Epithelial cell of umbilical artery (primary cell): Measurements from ENCODE around the gene GET3. TPM values are rescaled to one million over a fixed set of nuclear protein-coding genes. Genes with fewer than 3 reads are reported as not detected.

Source experiments
- total RNA-seq: library from RNA; depleted of rRNA; stranded (reverse); fragments of >200 nt; gene quantifications from 2 replicates; pipeline ENCODE4 v1.2.3, GENCODE V29; 2014

GET3 gene
- total RNA-seq = 89.0 and 108 TPM in 2 replicates

DNA sequence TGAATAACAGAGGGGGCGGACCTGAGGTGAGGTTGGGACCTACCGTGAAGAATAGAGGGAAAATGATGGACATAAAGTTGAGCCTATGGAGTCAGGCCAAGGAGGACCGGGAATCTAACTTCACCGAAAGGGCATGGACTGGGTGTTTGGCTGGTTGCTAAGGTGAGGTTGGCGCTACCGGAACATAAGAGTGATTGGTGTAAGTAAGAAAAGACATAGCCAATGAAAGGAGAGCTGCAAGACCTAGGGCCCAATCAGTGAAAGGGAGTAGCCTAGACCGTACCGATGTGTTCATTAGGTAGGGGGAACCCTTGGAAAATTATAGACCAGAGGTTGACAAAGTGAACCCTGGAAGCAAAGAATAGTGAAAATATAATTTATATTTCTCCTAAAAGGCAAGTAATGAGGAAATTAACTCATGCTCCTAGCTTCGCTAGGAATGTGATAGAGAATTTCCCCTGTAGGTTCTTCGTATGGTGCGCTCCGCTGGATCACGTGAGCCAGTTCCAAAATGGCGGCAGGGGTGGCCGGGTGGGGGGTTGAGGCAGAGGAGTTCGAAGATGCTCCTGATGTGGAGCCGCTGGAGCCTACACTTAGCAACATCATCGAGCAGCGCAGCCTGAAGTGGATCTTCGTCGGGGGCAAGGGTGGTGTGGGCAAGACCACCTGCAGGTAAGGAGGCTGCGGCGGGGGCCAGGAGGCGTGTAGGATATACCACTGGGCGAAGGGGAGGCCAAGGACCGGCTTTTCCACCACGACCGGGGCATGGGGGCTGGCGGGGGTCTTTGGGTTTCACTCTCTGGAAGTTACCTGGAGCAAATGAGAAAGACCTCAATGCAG, at the start of gene GET3:
Gene GET3, plus strand, starts transcription at position 503 of the 840 bp plus-strand sequence. Its CDS starts 9 bp downstream, at position 512.

DNA sequence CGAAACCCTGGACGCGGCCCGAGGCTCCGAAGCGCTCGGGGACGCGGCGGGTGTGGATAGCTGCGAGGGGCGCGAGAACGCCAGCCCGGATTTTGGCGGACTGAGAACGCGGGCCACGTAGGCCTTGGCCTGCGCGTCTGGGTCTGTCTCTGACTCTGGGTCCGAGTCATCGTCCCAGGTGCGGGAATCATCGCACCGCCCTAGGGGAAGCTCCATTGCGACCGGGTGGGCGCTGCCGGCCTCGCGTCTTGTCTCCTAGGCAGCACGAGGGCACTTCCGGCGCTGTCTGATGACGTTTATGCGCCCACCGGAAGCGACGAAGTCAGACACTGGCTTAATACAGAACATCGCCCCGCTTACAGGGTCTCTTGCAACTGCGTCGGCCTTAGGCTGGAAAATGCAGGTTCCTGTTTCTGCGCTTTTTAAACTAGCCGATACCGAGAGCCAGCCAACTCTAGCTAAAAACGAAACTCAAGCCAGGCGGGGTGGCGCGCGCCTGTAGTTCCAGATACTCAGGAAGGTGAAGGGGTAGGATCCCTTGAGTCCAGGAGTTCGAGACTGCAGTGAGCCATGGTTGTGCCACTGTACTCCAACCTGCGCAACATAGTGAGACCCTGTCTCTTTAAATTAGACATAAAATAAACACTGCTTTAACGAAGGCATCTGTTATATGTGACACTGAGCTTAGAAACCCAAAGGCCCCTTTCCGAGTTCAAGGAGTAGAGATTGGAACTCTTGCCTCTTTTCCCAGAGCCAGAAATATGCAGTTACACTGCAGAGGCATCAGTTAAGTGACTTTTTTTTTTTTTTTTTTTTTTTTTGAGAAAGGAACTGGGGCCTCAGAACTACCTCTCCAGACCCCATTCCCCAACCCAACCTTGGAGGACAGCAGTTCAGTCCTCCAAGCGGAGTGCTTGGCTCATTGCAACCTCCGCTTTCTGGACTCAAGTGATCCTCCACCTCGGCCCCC, 40.6 kb upstream of the GET3 start, which contains the start of gene FBXW9:
Gene FBXW9, minus strand, starts transcription at position 266 of the 970 bp plus-strand sequence. Its CDS starts 50 bp downstream, at position 216.

DNA sequence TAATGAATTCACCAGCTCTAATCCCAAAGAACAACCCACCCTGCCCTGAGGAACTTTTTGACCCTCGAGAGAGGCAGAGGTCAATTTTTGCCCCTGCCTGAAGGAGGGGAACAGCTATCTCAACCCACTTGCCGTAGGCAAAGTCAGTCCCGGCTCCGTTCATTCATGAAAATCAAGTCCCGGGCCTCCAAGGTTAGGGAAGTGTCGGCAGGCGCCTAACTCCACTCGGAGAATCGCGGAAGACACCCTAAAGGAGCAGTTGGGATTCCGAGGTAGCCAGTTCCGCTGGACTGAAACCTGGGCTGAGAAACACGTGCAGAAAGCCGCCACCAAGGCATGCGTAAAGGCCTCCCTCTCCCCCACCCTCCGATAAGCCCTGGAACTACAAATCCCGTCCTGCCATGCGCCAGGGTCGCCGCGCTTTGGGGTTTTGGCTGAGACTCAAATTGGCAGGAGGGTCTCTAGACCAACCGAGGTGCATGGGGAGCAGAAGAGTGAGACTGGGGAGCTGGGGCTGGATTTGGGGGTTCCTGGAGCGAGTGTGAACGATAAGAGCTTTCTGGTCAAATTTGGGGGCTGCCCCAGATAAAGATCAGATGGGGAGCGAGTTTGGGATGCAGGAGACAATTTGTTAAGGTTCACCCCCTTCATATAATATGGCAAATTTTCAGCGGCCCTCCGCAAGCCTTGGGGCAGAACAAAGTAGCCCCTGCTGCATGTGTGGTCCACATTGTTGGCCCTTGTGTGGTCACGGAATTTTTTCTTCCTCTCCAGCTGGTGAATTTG, 13.5 kb upstream of the GET3 start, which contains the start of gene TNPO2:
Gene TNPO2, minus strand, starts transcription at position 292 of the 786 bp plus-strand sequence. CDS start 2,955 bp downstream, outside the sequence.

DNA sequence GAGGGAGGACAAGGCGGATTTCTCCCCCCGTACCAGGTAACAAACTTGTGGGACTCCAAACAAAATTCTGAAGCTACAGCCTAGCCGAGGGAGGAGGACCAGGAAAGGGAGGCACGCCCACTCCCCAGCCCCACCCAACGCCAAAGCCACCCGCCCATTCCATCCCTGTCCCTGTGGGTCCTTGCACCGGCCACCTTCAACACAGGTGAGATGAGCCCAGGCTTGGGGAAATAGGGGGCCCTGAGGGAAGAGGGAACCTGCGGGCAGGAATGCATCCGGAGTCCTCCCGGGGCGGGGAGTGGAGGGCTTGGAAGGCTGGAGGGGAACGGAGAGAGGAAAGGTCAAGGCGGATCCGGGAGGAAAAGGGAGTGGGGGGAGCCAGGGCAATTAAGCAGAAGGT, 14.3 kb downstream of the GET3 start, which contains the start of gene BEST2:
Gene BEST2, plus strand, starts transcription at position 157 of the 400 bp plus-strand sequence. CDS start 802 bp downstream, outside the sequence.

DNA sequence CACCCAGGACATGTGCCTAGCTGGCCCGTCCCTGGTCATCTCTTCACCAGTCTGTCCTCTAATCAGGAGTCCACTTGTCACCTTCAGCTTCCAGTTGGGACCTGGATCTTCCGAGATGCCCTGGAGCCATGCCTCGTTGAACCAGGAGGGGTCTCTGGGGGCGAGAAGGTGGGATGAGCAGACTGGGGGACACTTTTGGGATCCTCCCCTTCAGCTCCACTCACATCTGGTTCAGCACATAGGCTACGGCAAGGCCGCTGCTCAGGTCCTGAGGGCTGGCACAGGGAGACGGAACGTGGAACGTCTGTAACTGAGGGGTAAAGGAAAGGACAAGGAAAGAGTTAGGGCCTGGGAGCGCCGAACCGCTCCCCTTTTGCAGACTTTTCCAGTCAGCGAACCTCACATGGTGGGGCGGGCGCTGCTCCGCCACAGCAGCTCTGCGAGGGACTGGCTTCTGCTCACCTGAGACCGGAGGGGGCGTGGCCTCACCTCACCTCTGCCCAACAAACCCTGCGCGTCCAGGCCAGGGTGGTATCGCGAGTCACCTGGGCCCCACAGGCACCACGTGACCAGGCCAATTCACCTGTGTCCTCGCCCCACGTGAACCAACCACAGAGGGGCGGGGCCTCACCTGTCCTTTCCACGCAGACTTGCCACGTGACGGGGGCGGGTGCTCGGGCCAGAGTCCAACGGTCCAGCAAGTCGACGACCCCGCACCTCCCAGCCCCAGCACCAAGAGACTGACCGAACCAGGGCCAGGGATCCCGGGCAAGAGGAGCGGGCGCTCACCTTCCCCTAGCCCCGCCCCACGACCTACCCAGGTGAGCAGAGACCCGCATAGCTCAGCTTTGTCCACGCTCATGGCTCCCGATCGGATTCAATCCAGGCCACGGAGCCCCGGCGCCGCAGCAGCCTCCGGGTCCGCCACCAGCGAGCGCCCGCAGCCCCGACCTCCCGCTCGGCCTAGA, 37.6 kb downstream of the GET3 start, which contains the start of gene HOOK2:
Gene HOOK2, minus strand, starts transcription at position 965 of the 968 bp plus-strand sequence. Its CDS starts 103 bp downstream, at position 862.

DNA sequence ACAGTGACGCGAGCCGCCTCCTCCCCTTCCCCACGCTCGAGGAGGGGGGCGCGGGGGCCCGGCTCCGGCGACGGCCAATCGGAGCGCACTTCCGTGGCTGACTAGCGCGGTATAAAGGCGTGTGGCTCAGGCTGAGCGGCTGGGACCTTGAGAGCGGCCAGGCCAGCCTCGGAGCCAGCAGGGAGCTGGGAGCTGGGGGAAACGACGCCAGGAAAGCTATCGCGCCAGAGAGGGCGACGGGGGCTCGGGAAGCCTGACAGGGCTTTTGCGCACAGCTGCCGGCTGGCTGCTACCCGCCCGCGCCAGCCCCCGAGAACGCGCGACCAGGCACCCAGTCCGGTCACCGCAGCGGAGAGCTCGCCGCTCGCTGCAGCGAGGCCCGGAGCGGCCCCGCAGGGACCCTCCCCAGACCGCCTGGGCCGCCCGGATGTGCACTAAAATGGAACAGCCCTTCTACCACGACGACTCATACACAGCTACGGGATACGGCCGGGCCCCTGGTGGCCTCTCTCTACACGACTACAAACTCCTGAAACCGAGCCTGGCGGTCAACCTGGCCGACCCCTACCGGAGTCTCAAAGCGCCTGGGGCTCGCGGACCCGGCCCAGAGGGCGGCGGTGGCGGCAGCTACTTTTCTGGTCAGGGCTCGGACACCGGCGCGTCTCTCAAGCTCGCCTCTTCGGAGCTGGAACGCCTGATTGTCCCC, 54.2 kb downstream of the GET3 start, which contains the start of gene JUNB:
Gene JUNB, plus strand, starts transcription at position 142 of the 706 bp plus-strand sequence. Its CDS starts 286 bp downstream, at position 428.

Other genes with a start within 250 kb of the GET3 start
- 6.2 and 8.2 TPM in 2 replicates for gene ZNF564, start 186.0 kb upstream of the GET3 start, total RNA-seq
- 4.5 and 7.8 TPM in 2 replicates for gene ZNF490, start 126.7 kb upstream of the GET3 start, total RNA-seq
- gene ZNF791, start 126.6 kb upstream of the GET3 start, total RNA-seq = 10.8 and 14.9 TPM in 2 replicates
- 20.5 and 24.0 TPM in 2 replicates for gene MAN2B1, start 70.8 kb upstream of the GET3 start, total RNA-seq
- gene WDR83, start 70.7 kb upstream of the GET3 start, total RNA-seq = 8.8 and 9.6 TPM in 2 replicates
- 59.4 and 60.9 TPM in 2 replicates for gene DHPS, start 55.6 kb upstream of the GET3 start, total RNA-seq
- gene GNG14, start 49.5 kb upstream of the GET3 start, total RNA-seq = not detected in 2 replicates
- gene FBXW9, start 40.9 kb upstream of the GET3 start, total RNA-seq = 7.0 and 14.6 TPM in 2 replicates
- gene TNPO2, start 13.6 kb upstream of the GET3 start, total RNA-seq = 17.2 and 23.4 TPM in 2 replicates
- gene TRIR, start 2.8 kb upstream of the GET3 start, total RNA-seq = 143 and 162 TPM in 2 replicates
- not detected in 2 replicates for gene BEST2, start 14.3 kb downstream of the GET3 start, total RNA-seq
- gene HOOK2, start 38.1 kb downstream of the GET3 start, total RNA-seq = 7.1 and 8.5 TPM in 2 replicates
- gene JUNB, start 54.0 kb downstream of the GET3 start, total RNA-seq = 48.3 and 73.4 TPM in 2 replicates
- 258 and 276 TPM in 2 replicates for gene PRDX2, start 64.3 kb downstream of the GET3 start, total RNA-seq
- not detected in 2 replicates for gene THSD8, start 64.6 kb downstream of the GET3 start, total RNA-seq
- 35.4 and 36.8 TPM in 2 replicates for gene RNASEH2A, start 69.1 kb downstream of the GET3 start, total RNA-seq
- not detected in 2 replicates for gene RTBDN, start 97.1 kb downstream of the GET3 start, total RNA-seq
- gene MAST1, start 101.0 kb downstream of the GET3 start, total RNA-seq = under 0.01 and 0.65 TPM in 2 replicates
- gene DNASE2, start 144.0 kb downstream of the GET3 start, total RNA-seq = 15.6 and 21.4 TPM in 2 replicates
- gene KLF1, start 149.7 kb downstream of the GET3 start, total RNA-seq = under 0.01 TPM in 1 of 2 replicates, not detected in the other
- 48.1 and 50.6 TPM in 2 replicates for gene GCDH, start 153.7 kb downstream of the GET3 start, total RNA-seq
- 0.30 and 0.32 TPM in 2 replicates for gene SYCE2, start 181.8 kb downstream of the GET3 start, total RNA-seq
- 60.1 and 63.2 TPM in 2 replicates for gene FARSA, start 196.2 kb downstream of the GET3 start, total RNA-seq
- 1,595 and 1,926 TPM in 2 replicates for gene CALR, start 201.1 kb downstream of the GET3 start, total RNA-seq
- 50.0 and 66.1 TPM in 2 replicates for gene RAD23A, start 208.4 kb downstream of the GET3 start, total RNA-seq
- gene GADD45GIP1, start 219.7 kb downstream of the GET3 start, total RNA-seq = 34.7 and 39.3 TPM in 2 replicates
- gene DAND5, start 232.1 kb downstream of the GET3 start, total RNA-seq = not detected in 2 replicates